ENCODE data around the gene TMEM91. TPM values are rescaled to one million over a fixed set of nuclear protein-coding genes. Genes with fewer than 3 reads are reported as not detected.

The TMEM91 gene
- total RNA-seq, 1 experiment from 2014 or later, result 5.3 TPM

GRCh38 chr19:41421973-41422372 lies 45.6 kb downstream of the TMEM91 start:
- no peak for ATAC-seq

GRCh38 chr19:41422456-41422855 lies 46.1 kb downstream of the TMEM91 start:
- DNase-seq (ENCODE audit: low spot score), result no peak
- H3K4me1 Mint-ChIP-seq, result peaks cover 5% of the 10 kb centered on the region
- ChIA-PET POLR2A (no interaction called here), CTCF (no interaction called here)
- H3K9me3 Mint-ChIP-seq, result no peaks in the 10 kb centered on the region
- ATAC-seq, result no peak
- no peak overlapping the region for H3K4me3 Mint-ChIP-seq
- no peak overlapping the region for H3K27ac Mint-ChIP-seq
- peaks cover 9% of the 10 kb centered on the region for H3K36me3 Mint-ChIP-seq
- TF ChIP-seq PRDM15 (CRISPR knock-in tag; IDR thresholded peaks at IDR 0.05) (no peak), GABPB1 (CRISPR knock-in tag; IDR thresholded peaks at IDR 0.05) (no peak), ARID4B (CRISPR knock-in tag; IDR thresholded peaks at IDR 0.05; ENCODE audit: borderline replicate concordance) (no peak), TP53 (CRISPR knock-in tag; IDR thresholded peaks at IDR 0.05) (no peak), FOXJ3 (CRISPR knock-in tag; IDR thresholded peaks at IDR 0.05; ENCODE audit: borderline replicate concordance) (no peak), SP1 (CRISPR knock-in tag; conservative IDR thresholded peaks at IDR 0.05) (no peak), ZNF423 (CRISPR knock-in tag; IDR thresholded peaks at IDR 0.05) (no peak), USF1 (CRISPR knock-in tag; IDR thresholded peaks at IDR 0.05) (no peak), PREB (CRISPR knock-in tag; IDR thresholded peaks at IDR 0.05; ENCODE audit: borderline replicate concordance) (no peak), ZNF512 (CRISPR knock-in tag; IDR thresholded peaks at IDR 0.05; ENCODE audit: borderline replicate concordance) (no peak)
- no peaks in the 10 kb centered on the region for H3K27me3 Mint-ChIP-seq (ENCODE audit: low read depth)

More at GRCh38 chr19:41421973-41422372, 45.6 kb downstream of the TMEM91 start:
- ChIA-PET POLR2A (no interaction called here), CTCF (interaction anchor here (0.6 kb wide), 1 partner anchor 280 kb away, joined by 3 read pairs; no protein-coding TSS in a partner anchor)
- Mint-ChIP-seq H3K4me3 (no peak overlapping the region), H3K4me1 (peaks cover 3% of the 10 kb centered on the region), H3K9me3 (no peaks in the 10 kb centered on the region), H3K36me3 (peaks cover 9% of the 10 kb centered on the region), H3K27me3 (ENCODE audit: low read depth) (no peaks in the 10 kb centered on the region), H3K27ac (no peak overlapping the region)
- DNase-seq (ENCODE audit: low spot score), result no peak
- TF ChIP-seq PREB (CRISPR knock-in tag; IDR thresholded peaks at IDR 0.05; ENCODE audit: borderline replicate concordance), result no peak
- no peak for TF ChIP-seq ESRRA (CRISPR knock-in tag; IDR thresholded peaks at IDR 0.05; ENCODE audit: borderline replicate concordance)
- TF ChIP-seq E2F5 (CRISPR knock-in tag; IDR thresholded peaks at IDR 0.05), result no peak
- TF ChIP-seq MAX (CRISPR knock-in tag; IDR thresholded peaks at IDR 0.05), result no peak
- no peak for TF ChIP-seq E2F1 (CRISPR knock-in tag; IDR thresholded peaks at IDR 0.05)
- TF ChIP-seq SMAD4 (CRISPR knock-in tag; IDR thresholded peaks at IDR 0.05), result no peak
- no peak for TF ChIP-seq FOXK1 (CRISPR knock-in tag; IDR thresholded peaks at IDR 0.05)

All from WTC11 (cell line).